Measurements from ENCODE around the gene RPGRIP1L. TPM values are rescaled to one million over a fixed set of nuclear protein-coding genes. Genes with fewer than 3 reads are reported as not detected.

RPGRIP1L gene
- total RNA-seq, 1 experiment from 2014 or later = 12.7 TPM

GRCh38 chr16:53626811-53627210 lies 76.8 kb downstream of the RPGRIP1L start:
- Histone ChIP-seq H3K36me3 (ENCODE audit: control insufficient read depth, insufficient read depth, low read length) (no peaks in the 10 kb centered on the region), H3K4me3 (ENCODE audit: low read depth in 2 of 2, low read length in 2 of 2) (no peak overlapping the region), H3K27me3 (ENCODE audit: control insufficient read depth, insufficient read depth, low read length) (no peaks in the 10 kb centered on the region), H3K4me1 (ENCODE audit: control insufficient read depth, insufficient read depth, low read length) (no peaks in the 10 kb centered on the region), H3K9me3 (ENCODE audit: control insufficient read depth, insufficient read depth, low read depth, low read length) (no peaks in the 10 kb centered on the region), H3K27ac (ENCODE audit: low read length) (no peak overlapping the region)
- TF ChIP-seq REST (IDR thresholded peaks at IDR 0.05; ENCODE audit: insufficient read depth in 1 of 2, low read depth in 2 of 2, low read length in 1 of 2) = no peak
- intact Hi-C loops (cut with micrococcal nuclease; ENCODE audit: unreplicated experiment) (no loop called here), in situ Hi-C loops (cut with HindIII; ENCODE audit: low pct_unique_long_range_greater_than_20kb, low sequenced_read_pairs) (no loop called here)
- DNase-seq (ENCODE audit: low read depth, low spot score) = no peak
- no peak for ATAC-seq
- ChIA-PET POLR2A (no interaction called here), CTCF (no interaction called here)
- no TSS peak for BruUV-seq (replicated peaks)

- no peaks in the 10 kb centered on the region for H3K4me1 ChIP-seq (ENCODE audit: control insufficient read depth, insufficient read depth, low read length)
- H3K27me3 ChIP-seq (ENCODE audit: control insufficient read depth, insufficient read depth, low read length) = no peaks in the 10 kb centered on the region
- H3K27ac ChIP-seq (ENCODE audit: low read length) = no peak overlapping the region
- intact Hi-C loops (cut with micrococcal nuclease; ENCODE audit: unreplicated experiment) = no loop called here
- TF ChIP-seq TCF7L2 (IDR thresholded peaks at IDR 0.05; ENCODE audit: low read depth, low read length) (no peak), REST (IDR thresholded peaks at IDR 0.05; ENCODE audit: insufficient read depth in 1 of 2, low read depth in 2 of 2, low read length in 1 of 2) (no peak), SIN3A (IDR thresholded peaks at IDR 0.05; ENCODE audit: borderline replicate concordance, insufficient read depth, low read depth, low read length) (no peak), POLR2AphosphoS5 (IDR thresholded peaks at IDR 0.05; ENCODE audit: low read depth, low read length) (no peak), CTCF (IDR thresholded peaks at IDR 0.05) (no peak)
- H3K36me3 ChIP-seq (ENCODE audit: control insufficient read depth, insufficient read depth, low read length) = no peaks in the 10 kb centered on the region
- DNase-seq (ENCODE audit: low read depth, low spot score) = no peak
- H3K9me3 ChIP-seq (ENCODE audit: control insufficient read depth, insufficient read depth, low read depth, low read length) = no peaks in the 10 kb centered on the region
- ChIA-PET POLR2A (no interaction called here), CTCF (no interaction called here)
- BruUV-seq (replicated peaks) = no TSS peak
- in situ Hi-C loops (cut with HindIII; ENCODE audit: low pct_unique_long_range_greater_than_20kb, low sequenced_read_pairs) = no loop called here
- H3K4me3 ChIP-seq (ENCODE audit: low read depth in 2 of 2, low read length in 2 of 2) = no peak overlapping the region
- ATAC-seq = no peak
Observed at GRCh38 chr16:53626161-53626560, 77.5 kb downstream of the RPGRIP1L start.
